HCT116 (cell line): ENCODE measurements around the gene DAZAP1. TPM values are rescaled to one million over a fixed set of nuclear protein-coding genes. Genes with fewer than 3 reads are reported as not detected.

Source experiments
- ATAC-seq: fragments of 200-7000 bp; cut with Tn5 transposase; 2 replicates; pipeline ENCODE4 v1.9.1; 2020; ENCODE audit warnings: mild to moderate bottlenecking, moderate library complexity
- BruUV-seq: library from RNA; stranded (reverse); fragments of 400-500 nt; replicated peaks from 2 replicates; lab custom pipeline; 2021; lab: Mats Ljungman, UMichigan
- CTCF ChIA-PET: fragments of 300-600 bp; sonication (Branson Sonifier 250); formaldehyde crosslinking; loops from one replicate; lab custom pipeline; 2021; ENCODE audit warnings: antibody characterized with exemption; lab: Charles Lee
- POLR2A ChIA-PET: fragments of 300-600, 350-600 bp; sonication (Branson Sonifier 250); formaldehyde crosslinking; loops from one replicate; lab custom pipeline; 2021; ENCODE audit warnings: antibody characterized with exemption; lab: Charles Lee
- RAD21 ChIA-PET, 2 experiments: fragments of 300-600 bp; sonication (Branson Sonifier 250); formaldehyde crosslinking; loops; one replicate each; lab custom pipeline; 2023; ENCODE audit warnings: low total read pairs in 2 of 2; ENCODE audit not compliant: uncharacterized antibody in 2 of 2, unreplicated experiment in 2 of 2, low non-redundant PET in 1 of 2; lab: Charles Lee
- DNase-seq: peaks from one replicate; pipeline ENCODE4 v3.0.0-alpha.2; 2010; ENCODE audit warnings: low read depth, low spot score
- H2AFZ ChIP-seq: fragments of 200-600 bp; shearing (Covaris generic), sonication (generic); 2 replicates; pipeline ENCODE4 v1.6.1; 2017; ENCODE audit warnings: low read depth, mixed run types, mixed read lengths, antibody characterized with exemption, low read length; ENCODE audit not compliant: poor library complexity, severe bottlenecking
- H3K27ac ChIP-seq: 2 replicates; pipeline ENCODE4 v1.5.1; 2012; ENCODE audit warnings: low read depth, low read length
- H3K27me3 ChIP-seq: fragments of 200-600 bp; sonication (generic); 2 replicates; pipeline ENCODE4 v1.6.1; 2016; ENCODE audit warnings: mixed run types, low read length, mixed read lengths; ENCODE audit not compliant: insufficient read depth
- H3K36me3 ChIP-seq, 2 experiments: fragments of 200-500 bp in 1 of 2; fragments of 200-600 bp in 1 of 2; sonication (Bioruptor generic) in 1 of 2; sonication (generic) in 1 of 2; 2 replicates each; pipeline versions ENCODE4 v1.5.1 to v1.6.1; 2014 to 2016; ENCODE audit warnings: low read length in 2 of 2, inconsistent platforms in 1 of 2, mixed read lengths in 1 of 2, mixed run types in 1 of 2; ENCODE audit not compliant: insufficient read depth in 2 of 2, control insufficient read depth in 1 of 2
- H3K4me1 ChIP-seq, 2 experiments: fragments of 200-600 bp in 1 of 2; sonication (generic) in 1 of 2; 2 replicates each; pipeline versions ENCODE4 v1.5.1 to v1.6.1; 2012 to 2017; ENCODE audit warnings: low read length in 2 of 2, inconsistent platforms in 1 of 2, mild to moderate bottlenecking in 1 of 2, mixed read lengths in 1 of 2, mixed run types in 1 of 2, moderate library complexity in 1 of 2; ENCODE audit not compliant: insufficient read depth in 2 of 2, control insufficient read depth in 1 of 2
- H3K4me2 ChIP-seq: fragments of 200-600 bp; sonication (generic); 2 replicates; pipeline ENCODE4 v1.6.1; 2017; ENCODE audit warnings: mixed run types, low read length, mixed read lengths
- H3K4me3 ChIP-seq, 2 experiments: fragments of 200-600 bp in 1 of 2; sonication (generic) in 1 of 2; replicated peaks in 1 of 2; 2 replicates each; pipeline ENCODE4 v1.5.1; 2011 to 2016; ENCODE audit warnings: low read length in 2 of 2, control low read depth in 1 of 2, low read depth in 1 of 2, mild to moderate bottlenecking in 1 of 2, mixed read lengths in 1 of 2, mixed run types in 1 of 2
- H3K79me2 ChIP-seq: fragments of 200-600 bp; sonication (generic); 2 replicates; pipeline ENCODE4 v1.6.1; 2017; ENCODE audit warnings: mild to moderate bottlenecking, mixed run types, low read length, moderate library complexity, mixed read lengths; ENCODE audit not compliant: insufficient read depth
- H3K9ac ChIP-seq: fragments of 200-600 bp; sonication (generic); 2 replicates; pipeline ENCODE4 v1.6.1; 2016; ENCODE audit warnings: low read length, mixed read lengths
- H3K9me2 ChIP-seq: fragments of 200-600 bp; sonication (generic), shearing (Covaris generic); 2 replicates; pipeline ENCODE4 v1.6.1; 2017; ENCODE audit warnings: mixed run types, mild to moderate bottlenecking, moderate library complexity; ENCODE audit not compliant: insufficient read depth
- H3K9me3 ChIP-seq, 2 experiments: fragments of 200-500 bp in 1 of 2; fragments of 200-600 bp in 1 of 2; sonication (Bioruptor generic) in 1 of 2; sonication (generic) in 1 of 2; 2 replicates each; pipeline ENCODE4 v1.6.1; 2014 to 2017; ENCODE audit warnings: low read length in 2 of 2, mixed read lengths in 2 of 2, inconsistent platforms in 1 of 2, low read depth in 1 of 2, mild to moderate bottlenecking in 1 of 2, mixed run types in 1 of 2, moderate library complexity in 1 of 2; ENCODE audit not compliant: control insufficient read depth in 1 of 2, insufficient read depth in 1 of 2
- H4K20me1 ChIP-seq: fragments of 200-600 bp; sonication (generic), shearing (Covaris generic); 2 replicates; pipeline ENCODE4 v1.6.1; 2017; ENCODE audit warnings: mixed run types, mild to moderate bottlenecking, moderate library complexity; ENCODE audit not compliant: insufficient read depth
- CBX3 ChIP-seq: IDR thresholded peaks from 2 replicates; pipeline ENCODE4 v1.6.1; 2012; ENCODE audit warnings: low read depth
- CEBPB ChIP-seq: IDR thresholded peaks from 2 replicates; pipeline ENCODE4 v1.6.1; 2012; ENCODE audit warnings: low read depth
- ELF1 ChIP-seq: IDR thresholded peaks from 2 replicates; pipeline ENCODE4 v1.6.1; 2012; ENCODE audit warnings: low read depth, borderline replicate concordance
- EZH2 ChIP-seq: fragments of 200-600 bp; sonication (generic); IDR thresholded peaks from 2 replicates; pipeline ENCODE4 v1.6.1; 2017; ENCODE audit warnings: antibody characterized with exemption, mixed run types
- EZH2phosphoT487 ChIP-seq: fragments of 200-600 bp; IDR thresholded peaks from 2 replicates; pipeline ENCODE4 v1.6.1; 2018; ENCODE audit warnings: antibody characterized with exemption, borderline replicate concordance
- FOSL1 ChIP-seq: IDR thresholded peaks from 2 replicates; pipeline ENCODE4 v1.6.1; 2012; ENCODE audit warnings: low read depth
- POLR2A ChIP-seq: IDR thresholded peaks from 2 replicates; pipeline ENCODE4 v1.7.0; 2011; ENCODE audit warnings: borderline replicate concordance; ENCODE audit not compliant: insufficient read depth, insufficient read length; ENCODE audit errors: extremely low read depth
- POLR2AphosphoS5 ChIP-seq: IDR thresholded peaks from 2 replicates; pipeline ENCODE4 v1.6.1; 2011; ENCODE audit warnings: mild to moderate bottlenecking, low read depth, low read length, moderate library complexity
- RAD21 ChIP-seq: IDR thresholded peaks from 2 replicates; pipeline ENCODE4 v1.6.1; 2012; ENCODE audit warnings: low read depth, mild to moderate bottlenecking
- SIN3A ChIP-seq: IDR thresholded peaks from 2 replicates; pipeline ENCODE4 v1.6.1; 2012; ENCODE audit warnings: low read depth
- SP1 ChIP-seq: IDR thresholded peaks from 2 replicates; pipeline ENCODE4 v1.6.1; 2012; ENCODE audit warnings: low read depth
- TCF7L2 ChIP-seq: IDR thresholded peaks from 2 replicates; pipeline ENCODE4 v1.7.0; 2011; ENCODE audit warnings: borderline replicate concordance, inconsistent platforms; ENCODE audit not compliant: insufficient read depth, insufficient read length; ENCODE audit errors: extremely low read depth
- ZFX ChIP-seq: fragments of 450-650 bp; IDR thresholded peaks from 2 replicates; pipeline ENCODE4 v1.6.1; 2017
- intact Hi-C: fragments of 100-400 bp; cut with micrococcal nuclease; formaldehyde crosslinking; loops from 2 replicates; pipeline ENCODE4 v1.10.0; 2022
- total RNA-seq: library from RNA; stranded (reverse); gene quantifications from one replicate; pipeline ENCODE4 v1.2.1, GENCODE V29; 2021; ENCODE audit not compliant: unreplicated experiment
- TF ChIP-seq, protein P1 (sequence below): IDR thresholded peaks from 2 replicates; pipeline ENCODE4 v1.6.1; 2012; ENCODE audit warnings: low read depth
- TF ChIP-seq, protein P2 (sequence below): IDR thresholded peaks from 2 replicates; pipeline ENCODE4 v1.6.1; 2012
- TF ChIP-seq, protein P3 (sequence below), 3 experiments: fragments of 200-600 bp in 1 of 3; sonication (generic) in 1 of 3; IDR thresholded peaks in 2 of 3; conservative IDR thresholded peaks in 1 of 3; 2 replicates each; pipeline ENCODE4 v1.5.1; 2012 to 2017; ENCODE audit warnings: low read depth in 2 of 3, low read length in 2 of 3, antibody characterized with exemption in 1 of 3, borderline replicate concordance in 1 of 3, control low read depth in 1 of 3, mild to moderate bottlenecking in 1 of 3, mixed read lengths in 1 of 3, mixed run types in 1 of 3, moderate library complexity in 1 of 3; ENCODE audit not compliant: insufficient read depth in 1 of 3
- TF ChIP-seq, protein P4 (sequence below): IDR thresholded peaks from 2 replicates; pipeline ENCODE4 v1.6.1; 2012

DAZAP1 gene
- total RNA-seq, 1 experiment from 2014 or later: 191 TPM

DNA sequence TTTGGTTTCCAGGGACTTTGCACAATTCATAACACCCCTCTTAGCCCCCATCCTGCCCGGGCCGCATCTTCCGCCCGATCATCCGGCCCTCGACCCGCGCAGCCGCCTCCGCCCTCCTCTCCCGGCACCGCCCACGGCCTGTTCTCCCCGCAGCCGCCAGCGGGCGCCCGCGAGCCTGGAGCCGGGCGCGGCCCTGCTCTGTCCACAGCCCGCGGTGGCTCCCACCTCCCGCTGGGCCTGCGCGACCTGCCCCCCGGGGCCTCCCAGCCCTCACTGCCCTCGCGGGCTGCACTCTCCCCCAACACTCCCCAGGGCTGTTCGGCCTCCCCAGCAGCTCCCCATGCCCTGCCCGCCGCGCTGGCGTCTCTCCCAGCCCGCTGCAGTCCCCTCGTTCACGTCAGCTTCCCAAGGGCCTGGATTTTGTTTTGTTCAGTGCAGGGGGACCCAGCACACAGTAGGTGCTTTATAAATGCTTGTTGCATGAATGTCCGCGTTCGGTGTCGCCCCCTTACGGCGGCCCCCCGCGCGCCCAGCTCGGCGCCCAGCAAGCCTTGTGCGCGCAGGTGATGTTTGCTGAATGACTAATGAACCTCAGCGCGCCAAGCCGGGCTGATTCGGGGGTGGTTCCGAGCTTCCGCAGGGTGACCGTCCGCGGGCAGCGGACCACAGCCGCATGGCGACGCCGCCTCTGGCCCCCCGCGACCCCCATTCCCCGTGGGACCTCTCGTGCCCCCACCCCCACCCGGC lies 38.0 kb downstream of the DAZAP1 start (continued):
- TF ChIP-seq SP1: no peak; the same call in 1 of the 2 replicates
- TF ChIP-seq POLR2AphosphoS5: no peak
- TF ChIP-seq RAD21: peak; percentile 59
- TF ChIP-seq ZFX: 0 out of 2 replicates have a peak, but pooled peaks have one; percentile 39
- no peak for TF ChIP-seq TCF7L2

DNA sequence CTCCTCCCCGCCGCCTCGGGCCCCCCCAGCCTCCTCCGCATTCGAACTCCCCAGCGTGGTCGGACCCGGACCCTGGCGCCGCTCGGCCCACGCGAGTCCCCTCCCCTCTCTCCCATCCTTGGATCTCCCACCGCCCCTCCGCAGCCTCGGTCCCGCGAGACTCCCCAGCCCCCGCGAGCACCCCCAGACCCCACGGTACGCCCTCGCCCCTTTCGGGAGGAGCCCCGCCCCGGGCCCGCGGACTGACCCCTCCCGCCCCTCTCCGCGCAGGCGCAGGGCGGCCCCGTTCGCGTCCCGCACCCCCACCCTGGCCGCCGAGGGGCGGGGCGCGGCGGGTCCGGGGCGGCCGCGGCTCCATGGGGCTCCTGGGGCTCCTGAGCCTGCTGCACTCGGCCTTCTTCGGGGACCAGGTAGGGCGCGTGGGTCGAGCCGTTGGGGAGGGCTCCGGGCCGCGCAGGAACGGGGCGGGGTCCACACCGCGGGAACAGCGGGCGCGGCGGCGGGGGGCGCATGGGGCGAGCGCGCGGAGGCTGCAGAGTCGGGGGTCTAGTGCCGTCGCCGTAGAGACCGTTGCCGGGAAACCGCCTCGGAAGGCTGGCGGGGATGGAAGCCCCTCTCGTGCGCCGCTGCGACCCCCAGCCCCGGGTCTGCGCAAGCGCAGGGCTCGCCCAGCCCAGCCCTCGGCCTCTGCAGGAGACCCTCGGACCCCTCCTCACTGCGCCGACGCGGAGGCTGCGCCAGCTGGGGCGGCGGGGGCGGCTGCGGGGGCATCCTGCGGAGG lies 38.7 kb downstream of the DAZAP1 start:
- ChIA-PET POLR2A (interaction anchor here (0.8 to 3.0 kb wide), 6 partner anchors 9 to 177 kb away, joined by 3 to 28 read pairs (median 3); partner anchors contain the start of gene REEP6), CTCF (interaction anchor here (0.9 to 3.0 kb wide), 4 partner anchors 9 to 380 kb away, joined by 3 to 49 read pairs (median 4); no protein-coding TSS in a partner anchor), RAD21 (interaction anchor here in 1 of 2 experiments (0.6 to 1.3 kb wide), 2 partner anchors 10 to 167 kb away, joined by 3 to 4 read pairs; no protein-coding TSS in a partner anchor)
- H2AFZ ChIP-seq: no peak overlapping the region
- peak overlapping the region; percentile 22; the same call in 1 of the 2 replicates for H3K27ac ChIP-seq
- H3K9me2 ChIP-seq: no peaks in the 10 kb centered on the region
- H3K4me2 ChIP-seq: peak overlapping the region; percentile 99
- DNase-seq (no peak), ATAC-seq (peak; percentile 28)
- H3K27me3 ChIP-seq: no peaks in the 10 kb centered on the region; the same call in 1 of the 2 replicates
- no peaks in the 10 kb centered on the region for H3K9me3 ChIP-seq
- BruUV-seq: no TSS peak
- peaks cover 15% of the 10 kb centered on the region; the same call in 1 of the 2 replicates for H4K20me1 ChIP-seq
- H3K9ac ChIP-seq: peak overlapping the region; percentile 71
- H3K36me3 ChIP-seq: peaks cover 3 to 12% of the 10 kb centered on the region in 2 experiments; a peak in 2 of 4 replicates
- peaks cover 15% of the 10 kb centered on the region for H3K79me2 ChIP-seq
- peaks cover 37 to 58% of the 10 kb centered on the region in 2 experiments for H3K4me1 ChIP-seq
- peak overlapping the region; percentile 48 to 62 for H3K4me3 ChIP-seq
- intact Hi-C loops: no loop called here
- TF ChIP-seq SIN3A (no peak), CEBPB (no peak), POLR2AphosphoS5 (no peak), POLR2A (no peak), FOSL1 (no peak), TCF7L2 (no peak), CBX3 (no peak), ELF1 (no peak), EZH2 (no peak), EZH2phosphoT487 (no peak)
- TF ChIP-seq, protein P1, sequence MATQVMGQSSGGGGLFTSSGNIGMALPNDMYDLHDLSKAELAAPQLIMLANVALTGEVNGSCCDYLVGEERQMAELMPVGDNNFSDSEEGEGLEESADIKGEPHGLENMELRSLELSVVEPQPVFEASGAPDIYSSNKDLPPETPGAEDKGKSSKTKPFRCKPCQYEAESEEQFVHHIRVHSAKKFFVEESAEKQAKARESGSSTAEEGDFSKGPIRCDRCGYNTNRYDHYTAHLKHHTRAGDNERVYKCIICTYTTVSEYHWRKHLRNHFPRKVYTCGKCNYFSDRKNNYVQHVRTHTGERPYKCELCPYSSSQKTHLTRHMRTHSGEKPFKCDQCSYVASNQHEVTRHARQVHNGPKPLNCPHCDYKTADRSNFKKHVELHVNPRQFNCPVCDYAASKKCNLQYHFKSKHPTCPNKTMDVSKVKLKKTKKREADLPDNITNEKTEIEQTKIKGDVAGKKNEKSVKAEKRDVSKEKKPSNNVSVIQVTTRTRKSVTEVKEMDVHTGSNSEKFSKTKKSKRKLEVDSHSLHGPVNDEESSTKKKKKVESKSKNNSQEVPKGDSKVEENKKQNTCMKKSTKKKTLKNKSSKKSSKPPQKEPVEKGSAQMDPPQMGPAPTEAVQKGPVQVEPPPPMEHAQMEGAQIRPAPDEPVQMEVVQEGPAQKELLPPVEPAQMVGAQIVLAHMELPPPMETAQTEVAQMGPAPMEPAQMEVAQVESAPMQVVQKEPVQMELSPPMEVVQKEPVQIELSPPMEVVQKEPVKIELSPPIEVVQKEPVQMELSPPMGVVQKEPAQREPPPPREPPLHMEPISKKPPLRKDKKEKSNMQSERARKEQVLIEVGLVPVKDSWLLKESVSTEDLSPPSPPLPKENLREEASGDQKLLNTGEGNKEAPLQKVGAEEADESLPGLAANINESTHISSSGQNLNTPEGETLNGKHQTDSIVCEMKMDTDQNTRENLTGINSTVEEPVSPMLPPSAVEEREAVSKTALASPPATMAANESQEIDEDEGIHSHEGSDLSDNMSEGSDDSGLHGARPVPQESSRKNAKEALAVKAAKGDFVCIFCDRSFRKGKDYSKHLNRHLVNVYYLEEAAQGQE: no peak
- TF ChIP-seq, protein P2, sequence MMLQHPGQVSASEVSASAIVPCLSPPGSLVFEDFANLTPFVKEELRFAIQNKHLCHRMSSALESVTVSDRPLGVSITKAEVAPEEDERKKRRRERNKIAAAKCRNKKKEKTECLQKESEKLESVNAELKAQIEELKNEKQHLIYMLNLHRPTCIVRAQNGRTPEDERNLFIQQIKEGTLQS: no peak
- TF ChIP-seq, protein P3, sequence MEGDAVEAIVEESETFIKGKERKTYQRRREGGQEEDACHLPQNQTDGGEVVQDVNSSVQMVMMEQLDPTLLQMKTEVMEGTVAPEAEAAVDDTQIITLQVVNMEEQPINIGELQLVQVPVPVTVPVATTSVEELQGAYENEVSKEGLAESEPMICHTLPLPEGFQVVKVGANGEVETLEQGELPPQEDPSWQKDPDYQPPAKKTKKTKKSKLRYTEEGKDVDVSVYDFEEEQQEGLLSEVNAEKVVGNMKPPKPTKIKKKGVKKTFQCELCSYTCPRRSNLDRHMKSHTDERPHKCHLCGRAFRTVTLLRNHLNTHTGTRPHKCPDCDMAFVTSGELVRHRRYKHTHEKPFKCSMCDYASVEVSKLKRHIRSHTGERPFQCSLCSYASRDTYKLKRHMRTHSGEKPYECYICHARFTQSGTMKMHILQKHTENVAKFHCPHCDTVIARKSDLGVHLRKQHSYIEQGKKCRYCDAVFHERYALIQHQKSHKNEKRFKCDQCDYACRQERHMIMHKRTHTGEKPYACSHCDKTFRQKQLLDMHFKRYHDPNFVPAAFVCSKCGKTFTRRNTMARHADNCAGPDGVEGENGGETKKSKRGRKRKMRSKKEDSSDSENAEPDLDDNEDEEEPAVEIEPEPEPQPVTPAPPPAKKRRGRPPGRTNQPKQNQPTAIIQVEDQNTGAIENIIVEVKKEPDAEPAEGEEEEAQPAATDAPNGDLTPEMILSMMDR (IDR thresholded peaks at IDR 0.05 in 2 of 3, conservative IDR thresholded peaks at IDR 0.05 in 1 of 3; ENCODE audit: borderline replicate concordance in 1 of 3, insufficient read depth in 1 of 3, low read depth in 2 of 3, low read length in 2 of 3): no peak
- TF ChIP-seq, protein P4, sequence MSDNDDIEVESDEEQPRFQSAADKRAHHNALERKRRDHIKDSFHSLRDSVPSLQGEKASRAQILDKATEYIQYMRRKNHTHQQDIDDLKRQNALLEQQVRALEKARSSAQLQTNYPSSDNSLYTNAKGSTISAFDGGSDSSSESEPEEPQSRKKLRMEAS: no peak
